NCI-H1436 (cell line): Measurements from ENCODE around the gene TENM3.
A peak's percentile ranks its signal among the peaks of the same experiment; 100 is the strongest.

ENCODE experiments used
- DNase-seq: peaks from one replicate; lab custom pipeline; 2025; lab: John Stamatoyannopoulos, UW

Gene TENM3

GRCh38 chr4:182288534-182288933 lies 45.3 kb downstream of the TENM3 start:
- no peak for DNase-seq

GRCh38 chr4:182289809-182290208 lies 46.6 kb downstream of the TENM3 start:
- no peak for DNase-seq

- no peak for DNase-seq
Observed at GRCh38 chr4:182291175-182291574, 48.0 kb downstream of the TENM3 start.

GRCh38 chr4:182291597-182292270 lies 48.5 kb downstream of the TENM3 start:
- no peak for DNase-seq

GRCh38 chr4:182292612-182293011 lies 49.4 kb downstream of the TENM3 start:
- DNase-seq: no peak

GRCh38 chr4:182293691-182294255 lies 50.6 kb downstream of the TENM3 start:
- DNase-seq: no peak

GRCh38 chr4:182294451-182294850 lies 51.2 kb downstream of the TENM3 start:
- DNase-seq: no peak

GRCh38 chr4:182297659-182298058 lies 54.5 kb downstream of the TENM3 start:
- DNase-seq: no peak

- no peak for DNase-seq
Observed at GRCh38 chr4:182301736-182302135, 58.5 kb downstream of the TENM3 start.

GRCh38 chr4:182303847-182304246 lies 60.6 kb downstream of the TENM3 start:
- DNase-seq: no peak

- DNase-seq: peak; percentile 70
Observed at GRCh38 chr4:182306792-182307507, 63.7 kb downstream of the TENM3 start.

GRCh38 chr4:182307746-182308145 lies 64.5 kb downstream of the TENM3 start:
- DNase-seq: no peak

GRCh38 chr4:182309877-182310276 lies 66.7 kb downstream of the TENM3 start:
- DNase-seq: no peak

- DNase-seq: no peak
Observed at GRCh38 chr4:182310316-182310715, 67.1 kb downstream of the TENM3 start.

- DNase-seq: no peak
Observed at GRCh38 chr4:182310962-182311361, 67.8 kb downstream of the TENM3 start.

- no peak for DNase-seq
Observed at GRCh38 chr4:182314537-182314936, 71.3 kb downstream of the TENM3 start.

- no peak for DNase-seq
Observed at GRCh38 chr4:182318256-182318655, 75.1 kb downstream of the TENM3 start.

GRCh38 chr4:182320092-182320491 lies 76.9 kb downstream of the TENM3 start:
- DNase-seq: no peak

GRCh38 chr4:182320580-182320979 lies 77.4 kb downstream of the TENM3 start:
- DNase-seq: no peak

- DNase-seq: no peak
Observed at GRCh38 chr4:182324282-182324681, 81.1 kb downstream of the TENM3 start.

GRCh38 chr4:182325397-182325796 lies 82.2 kb downstream of the TENM3 start:
- DNase-seq: no peak

GRCh38 chr4:182325848-182326255 lies 82.7 kb downstream of the TENM3 start:
- no peak for DNase-seq

- no peak for DNase-seq
Observed at GRCh38 chr4:182328505-182328904, 85.3 kb downstream of the TENM3 start.
